Renal cortex interstitium (tissue), 11 donors: ENCODE measurements around the gene ST8SIA4. TPM values are rescaled to one million over a fixed set of nuclear protein-coding genes. Genes with fewer than 3 reads are reported as not detected.

Experiments used
- DNase-seq, 11 donors: peaks; one replicate each; pipeline ENCODE4 v3.0.0-alpha.2; 2013; ENCODE audit warnings: low read depth in 9 of 11, low spot score in 4 of 11; ENCODE audit errors: extremely low read depth in 1 of 11
- polyA plus RNA-seq, 3 donors: library from polyadenylated mRNA; unstranded; fragments of 120-200 nt; gene quantifications; one replicate each; pipeline ENCODE4 v1.2.1, GENCODE V29; 2013; ENCODE audit not compliant: insufficient read length in 3 of 3

Gene ST8SIA4
- polyA plus RNA-seq, 3 donors, result 5.1 to 7.9 (median 7.2) TPM

- DNase-seq, result no peak
Observed at GRCh38 chr5:100761192-100761591, 141.9 kb downstream of the ST8SIA4 start.

GRCh38 chr5:100760688-100761087 is 142.4 kb downstream of the ST8SIA4 start:
- DNase-seq, result no peak

DNA sequence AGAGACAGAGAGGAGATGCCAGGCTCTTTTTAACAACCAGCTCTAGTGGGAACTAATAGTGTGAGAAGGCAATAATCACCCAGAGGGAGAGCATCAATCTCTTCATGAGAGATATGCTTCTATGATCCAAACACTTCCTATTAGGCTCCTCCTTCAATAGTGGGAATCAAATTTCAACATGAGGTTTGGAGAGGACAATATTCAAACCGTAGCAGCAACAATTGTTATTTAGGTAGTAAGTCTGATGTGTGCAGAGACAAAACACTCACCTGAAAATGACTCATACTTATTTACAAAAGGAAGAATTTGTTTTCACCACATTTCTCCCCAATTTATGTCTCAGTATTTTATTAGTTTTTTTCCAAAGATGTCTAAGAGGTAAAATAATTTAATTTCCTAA is 144.3 kb downstream of the ST8SIA4 start:
- no peak for DNase-seq

DNA sequence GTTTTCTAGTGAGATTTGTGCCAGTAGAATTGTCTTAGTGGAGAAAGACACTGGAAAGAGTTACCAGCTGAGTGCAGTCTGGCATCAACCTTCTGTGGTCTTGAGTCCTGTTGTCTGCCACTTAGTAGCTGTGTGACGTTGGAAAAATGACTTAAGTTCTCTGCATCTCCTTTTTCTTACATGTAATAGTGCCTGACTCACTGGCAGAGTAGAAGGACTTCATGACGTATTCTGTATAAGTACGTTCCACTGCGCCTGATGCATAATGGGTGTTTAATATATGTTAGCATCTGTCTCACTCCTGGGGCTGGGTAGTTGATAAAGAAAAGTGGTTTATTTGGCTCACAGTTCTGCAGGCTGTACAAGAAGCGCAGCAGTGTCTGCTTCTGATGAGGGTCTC is 144.8 kb downstream of the ST8SIA4 start:
- DNase-seq, result no peak

GRCh38 chr5:100757618-100758017 is 145.5 kb downstream of the ST8SIA4 start:
- DNase-seq, result no peak
